Measurements from ENCODE around the gene TAF15.

The TAF15 gene

GRCh38 chr17:35855965-35856364, 46.7 kb downstream of the TAF15 start:
- H3K4me3 ChIP-seq (ENCODE audit: low read depth, low read length), result no peak overlapping the region
- no peak for TF ChIP-seq CTCF (IDR thresholded peaks at IDR 0.05; ENCODE audit: low read depth, low read length, missing control alignments)
- no peak for DNase-seq (ENCODE audit: low read depth)

GRCh38 chr17:35856603-35857002, 47.3 kb downstream of the TAF15 start:
- TF ChIP-seq CTCF (IDR thresholded peaks at IDR 0.05; ENCODE audit: low read depth, low read length, missing control alignments), result no peak
- DNase-seq (ENCODE audit: low read depth), result no peak

GRCh38 chr17:35864853-35865252, 55.6 kb downstream of the TAF15 start:
- no peak overlapping the region for H3K4me3 ChIP-seq (ENCODE audit: low read depth, low read length)
- TF ChIP-seq CTCF (IDR thresholded peaks at IDR 0.05; ENCODE audit: low read depth, low read length, missing control alignments), result no peak
- no peak for DNase-seq (ENCODE audit: low read depth)

More at GRCh38 chr17:35856603-35857002, 47.3 kb downstream of the TAF15 start:
- H3K4me3 ChIP-seq (ENCODE audit: low read depth, low read length), result no peak overlapping the region

GRCh38 chr17:35865412-35866340, 56.4 kb downstream of the TAF15 start:
- no peak for DNase-seq (ENCODE audit: low read depth)
- no peak for TF ChIP-seq CTCF (IDR thresholded peaks at IDR 0.05; ENCODE audit: low read depth, low read length, missing control alignments)
- H3K4me3 ChIP-seq (ENCODE audit: low read depth, low read length), result no peak overlapping the region

- no peak overlapping the region for H3K4me3 ChIP-seq (ENCODE audit: low read depth, low read length)
- no peak for DNase-seq (ENCODE audit: low read depth)
- no peak for TF ChIP-seq CTCF (IDR thresholded peaks at IDR 0.05; ENCODE audit: low read depth, low read length, missing control alignments)
These were observed 57.2 kb downstream of the TAF15 start for GRCh38 chr17:35866341-35866950.

- TF ChIP-seq CTCF (IDR thresholded peaks at IDR 0.05; ENCODE audit: low read depth, low read length, missing control alignments), result no peak
- no peak overlapping the region for H3K4me3 ChIP-seq (ENCODE audit: low read depth, low read length)
- DNase-seq (ENCODE audit: low read depth), result no peak
These were observed 58.3 kb downstream of the TAF15 start for GRCh38 chr17:35867574-35867973.

All from GM12864 (cell line).